ENCODE data around the gene SEC16A.

SEC16A gene

DNA sequence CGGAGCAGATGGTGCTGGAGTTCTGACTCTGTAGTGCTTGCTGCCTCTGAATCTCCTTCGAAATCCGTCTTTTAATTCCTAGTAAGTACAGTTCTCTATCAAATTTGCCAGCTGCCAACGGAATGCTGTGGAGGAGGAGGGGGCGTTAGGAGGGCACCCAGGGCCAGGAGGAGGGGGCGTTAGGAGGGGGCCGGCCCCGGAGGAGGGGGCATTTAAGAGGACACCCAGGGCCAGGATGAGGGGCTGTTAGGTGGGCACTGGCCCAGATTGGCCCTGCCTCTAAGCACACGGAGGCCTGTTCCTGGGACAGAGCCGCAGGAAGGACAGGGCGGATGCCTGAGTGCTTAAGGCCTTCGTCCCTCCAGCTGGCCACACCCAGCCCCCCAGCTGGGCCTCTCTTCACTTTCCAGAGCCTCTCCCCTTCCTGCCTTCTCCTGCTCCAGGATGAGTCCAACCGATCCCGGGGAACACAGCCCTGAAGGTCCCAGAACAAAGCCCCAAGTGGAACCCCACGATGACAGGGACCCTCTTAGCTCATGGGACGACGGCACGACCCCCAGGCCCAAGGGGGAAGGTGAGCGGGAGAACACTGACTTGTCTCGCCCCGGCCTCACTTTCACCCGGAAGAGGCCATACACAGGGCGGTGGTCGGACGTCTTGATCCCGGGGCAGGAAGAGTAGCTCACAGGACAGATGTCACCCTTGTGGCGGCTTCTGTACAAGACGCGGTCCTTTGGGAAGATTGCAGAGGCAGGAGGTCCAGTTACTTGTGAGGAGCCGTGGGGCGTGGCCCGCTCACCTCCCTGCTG lies 53.0 kb downstream of the SEC16A start:
- TF ChIP-seq, protein P1, sequence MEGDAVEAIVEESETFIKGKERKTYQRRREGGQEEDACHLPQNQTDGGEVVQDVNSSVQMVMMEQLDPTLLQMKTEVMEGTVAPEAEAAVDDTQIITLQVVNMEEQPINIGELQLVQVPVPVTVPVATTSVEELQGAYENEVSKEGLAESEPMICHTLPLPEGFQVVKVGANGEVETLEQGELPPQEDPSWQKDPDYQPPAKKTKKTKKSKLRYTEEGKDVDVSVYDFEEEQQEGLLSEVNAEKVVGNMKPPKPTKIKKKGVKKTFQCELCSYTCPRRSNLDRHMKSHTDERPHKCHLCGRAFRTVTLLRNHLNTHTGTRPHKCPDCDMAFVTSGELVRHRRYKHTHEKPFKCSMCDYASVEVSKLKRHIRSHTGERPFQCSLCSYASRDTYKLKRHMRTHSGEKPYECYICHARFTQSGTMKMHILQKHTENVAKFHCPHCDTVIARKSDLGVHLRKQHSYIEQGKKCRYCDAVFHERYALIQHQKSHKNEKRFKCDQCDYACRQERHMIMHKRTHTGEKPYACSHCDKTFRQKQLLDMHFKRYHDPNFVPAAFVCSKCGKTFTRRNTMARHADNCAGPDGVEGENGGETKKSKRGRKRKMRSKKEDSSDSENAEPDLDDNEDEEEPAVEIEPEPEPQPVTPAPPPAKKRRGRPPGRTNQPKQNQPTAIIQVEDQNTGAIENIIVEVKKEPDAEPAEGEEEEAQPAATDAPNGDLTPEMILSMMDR (IDR thresholded peaks at IDR 0.05), result no peak

DNA sequence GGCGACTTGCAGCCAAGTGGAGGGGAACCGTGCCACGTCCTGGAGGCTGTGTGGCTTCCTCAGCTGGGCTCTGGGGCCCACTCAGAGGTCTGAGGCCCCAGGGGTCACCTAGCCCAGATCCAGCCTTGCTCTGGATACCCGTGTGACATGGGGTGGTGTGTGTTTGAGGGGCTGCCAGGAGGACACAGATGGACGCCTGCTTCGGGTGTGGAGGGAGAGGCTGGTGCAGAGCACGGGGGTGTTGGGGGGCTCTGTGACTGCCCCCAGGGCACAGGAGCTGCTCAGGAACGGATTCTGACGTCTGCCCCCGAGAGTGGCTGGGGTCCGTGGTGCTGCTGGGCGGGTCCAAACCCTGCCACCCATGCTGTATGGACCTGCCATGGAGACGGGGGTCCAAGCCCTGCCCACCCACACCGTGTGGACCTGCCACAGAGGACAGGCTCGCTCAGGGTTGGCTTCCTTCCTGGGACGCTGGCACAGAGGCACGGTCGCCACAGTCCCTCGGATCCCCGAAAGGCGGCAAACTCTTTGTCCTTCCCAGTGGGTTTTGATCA lies 53.7 kb downstream of the SEC16A start:
- TF ChIP-seq, protein P1 (IDR thresholded peaks at IDR 0.05), result no peak

DNA sequence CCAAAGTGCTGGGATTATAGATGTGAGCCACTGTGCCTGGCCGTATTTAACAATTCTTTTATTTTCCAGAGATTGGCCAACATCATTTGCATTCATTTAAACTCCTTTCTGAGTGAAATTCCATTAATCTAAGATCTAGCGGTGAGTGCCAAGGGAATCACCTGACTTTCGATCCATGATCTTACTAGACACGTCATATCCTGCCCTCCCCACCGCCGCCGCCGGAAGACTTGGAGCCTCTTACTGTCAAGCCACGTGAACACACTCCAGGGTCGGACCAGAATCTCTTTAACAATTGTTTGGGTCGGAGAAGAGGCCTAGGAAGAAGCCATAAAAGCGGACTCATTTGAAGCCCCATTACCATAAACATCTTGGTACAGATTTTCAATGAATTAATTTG lies 56.1 kb downstream of the SEC16A start:
- TF ChIP-seq, protein P1 (IDR thresholded peaks at IDR 0.05), result no peak

DNA sequence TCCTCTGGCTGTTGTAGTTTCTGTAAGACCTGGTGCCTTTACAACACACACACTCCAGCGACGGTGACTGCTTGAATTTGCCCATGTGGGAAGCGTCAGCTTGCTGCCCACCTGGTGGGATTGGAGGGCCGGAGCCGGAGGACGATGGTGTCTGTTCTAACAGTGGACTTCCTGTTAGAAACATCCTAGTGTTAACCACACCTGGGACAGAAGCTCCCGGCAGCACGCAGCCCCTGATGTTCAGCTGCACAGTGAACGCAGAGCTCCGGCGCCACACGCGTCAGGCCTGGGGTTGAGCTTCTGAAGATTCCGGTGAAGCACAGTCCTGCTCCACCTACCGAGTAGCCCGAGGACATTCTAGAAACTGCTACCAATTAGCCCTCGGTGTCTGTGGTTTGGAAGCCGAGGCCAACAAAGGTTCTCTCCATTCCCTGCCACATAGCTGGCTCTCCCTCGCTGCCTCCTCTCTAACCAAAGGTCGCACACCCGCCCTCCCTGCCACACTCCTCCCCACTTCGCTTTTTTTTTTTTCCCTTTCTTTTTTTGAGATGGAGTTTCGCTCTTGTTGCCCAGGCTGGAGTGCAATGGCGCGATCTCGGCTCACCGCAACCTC lies 58.0 kb downstream of the SEC16A start:
- TF ChIP-seq, protein P1 (IDR thresholded peaks at IDR 0.05), result no peak

DNA sequence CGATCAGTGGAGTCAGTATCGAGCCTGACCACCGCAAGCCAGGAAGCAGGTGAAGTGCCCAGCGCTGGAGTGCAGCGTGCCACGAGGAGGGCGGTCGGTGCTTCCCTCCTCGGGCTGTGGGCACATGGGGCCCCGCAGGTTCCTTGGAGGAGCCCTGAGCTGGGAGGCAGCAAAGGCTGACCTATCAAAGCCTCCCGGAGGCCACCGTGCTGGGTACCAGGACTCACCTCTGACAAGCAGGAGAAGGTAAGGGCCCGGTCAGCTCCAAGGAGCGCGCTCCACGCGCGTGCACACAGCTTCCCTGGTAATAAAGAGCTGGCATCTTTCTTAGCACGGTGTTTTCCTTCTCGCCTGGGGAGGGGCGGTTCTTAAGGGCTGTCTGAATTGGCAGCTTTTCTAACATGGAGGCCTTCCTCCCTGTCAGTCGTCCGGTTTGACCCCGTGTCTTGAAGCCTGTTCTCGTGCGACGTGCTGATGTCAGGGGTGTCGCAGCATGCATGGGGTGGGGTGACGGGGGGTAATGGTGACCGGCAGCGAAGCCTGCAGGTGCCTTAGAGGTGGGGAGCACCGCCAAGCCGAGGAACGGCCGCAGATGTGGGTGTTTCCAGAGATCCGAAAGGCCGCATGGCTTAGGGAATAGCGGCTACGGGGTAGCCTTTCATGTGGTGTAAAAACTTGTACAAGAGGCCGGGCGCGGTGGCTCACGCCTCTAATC lies 59.3 kb downstream of the SEC16A start:
- TF ChIP-seq, protein P1 (IDR thresholded peaks at IDR 0.05), result no peak

DNA sequence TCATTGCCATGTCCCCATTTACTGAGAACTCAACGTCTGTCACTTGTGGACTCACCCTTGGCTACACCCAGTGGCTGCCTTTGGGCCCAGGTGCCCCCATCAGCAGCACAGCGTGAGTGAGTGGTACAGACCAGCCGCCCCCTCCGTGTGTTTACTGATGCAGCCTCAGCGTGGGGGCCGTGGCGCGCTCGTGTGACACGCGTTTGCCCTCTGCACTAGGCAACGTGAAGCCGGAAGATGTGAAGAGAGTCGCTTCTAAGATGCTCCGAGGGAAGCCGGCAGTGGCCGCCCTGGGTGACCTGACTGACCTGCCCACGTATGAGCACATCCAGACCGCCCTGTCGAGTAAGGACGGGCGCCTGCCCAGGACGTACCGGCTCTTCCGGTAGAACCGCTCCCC lies 60.0 kb downstream of the SEC16A start:
- TF ChIP-seq, protein P1 (IDR thresholded peaks at IDR 0.05), result no peak

DNA sequence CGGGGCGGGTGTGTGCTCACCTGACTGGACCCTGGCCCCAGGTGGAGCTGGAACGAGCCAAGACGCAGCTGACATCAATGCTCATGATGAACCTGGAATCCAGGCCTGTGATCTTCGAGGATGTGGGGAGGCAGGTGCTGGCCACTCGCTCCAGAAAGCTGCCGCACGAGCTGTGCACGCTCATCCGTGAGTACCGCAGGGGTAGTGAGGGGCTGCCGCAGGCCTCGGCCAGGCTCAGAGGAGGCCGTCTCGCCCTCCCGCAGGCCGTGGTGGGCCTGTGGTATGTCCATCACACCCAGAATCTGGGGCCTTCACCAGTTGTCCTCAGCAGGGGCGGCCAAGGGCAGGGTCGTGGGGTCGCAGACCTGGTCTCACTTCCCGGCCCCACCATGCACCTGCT lies 61.0 kb downstream of the SEC16A start:
- TF ChIP-seq, protein P1 (IDR thresholded peaks at IDR 0.05), result no peak
